Hematopoietic multipotent progenitor cell (in vitro differentiated cells): ENCODE data around the gene LPO. TPM values are rescaled to one million over a fixed set of nuclear protein-coding genes. Genes with fewer than 3 reads are reported as not detected.

ENCODE experiments used
- DNase-seq, 3 donors: peaks; one replicate each; pipeline ENCODE4 v3.0.0-alpha.2; 2011 to 2015; ENCODE audit warnings: low read depth in 2 of 3, low spot score in 2 of 3
- total RNA-seq: library from RNA; depleted of rRNA; stranded (reverse); fragments of >200 nt; gene quantifications from one replicate; pipeline ENCODE4 v1.2.3, GENCODE V29; 2012

LPO gene
- total RNA-seq, 1 donor, result under 0.01 TPM

GRCh38 chr17:58314706-58315015 is 76.3 kb downstream of the LPO start:
- no peak for DNase-seq

- DNase-seq, result no peak
Measured at GRCh38 chr17:58315281-58315711, 76.9 kb downstream of the LPO start.

DNA sequence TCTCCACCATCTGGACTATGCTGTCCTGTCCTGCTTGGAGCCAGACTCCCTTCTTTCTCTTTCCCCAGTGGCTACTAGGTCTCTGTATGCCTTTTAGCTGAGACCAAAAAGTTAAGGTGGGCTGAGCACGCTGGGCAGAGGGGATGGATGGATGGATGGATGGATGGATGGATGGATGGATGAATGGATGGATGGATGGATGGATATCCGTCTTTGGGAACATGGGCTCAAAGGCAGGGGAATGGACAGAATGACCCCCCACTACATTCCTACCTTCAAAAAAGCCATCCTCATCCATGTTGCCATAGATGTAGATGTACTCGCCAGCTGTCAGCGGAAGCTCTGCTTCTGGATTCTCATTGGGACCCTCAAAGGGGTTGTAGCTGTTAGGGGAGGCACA is 77.4 kb downstream of the LPO start:
- DNase-seq, result no peak

- no peak for DNase-seq
Measured at GRCh38 chr17:58316260-58316960, 78.0 kb downstream of the LPO start.

DNA sequence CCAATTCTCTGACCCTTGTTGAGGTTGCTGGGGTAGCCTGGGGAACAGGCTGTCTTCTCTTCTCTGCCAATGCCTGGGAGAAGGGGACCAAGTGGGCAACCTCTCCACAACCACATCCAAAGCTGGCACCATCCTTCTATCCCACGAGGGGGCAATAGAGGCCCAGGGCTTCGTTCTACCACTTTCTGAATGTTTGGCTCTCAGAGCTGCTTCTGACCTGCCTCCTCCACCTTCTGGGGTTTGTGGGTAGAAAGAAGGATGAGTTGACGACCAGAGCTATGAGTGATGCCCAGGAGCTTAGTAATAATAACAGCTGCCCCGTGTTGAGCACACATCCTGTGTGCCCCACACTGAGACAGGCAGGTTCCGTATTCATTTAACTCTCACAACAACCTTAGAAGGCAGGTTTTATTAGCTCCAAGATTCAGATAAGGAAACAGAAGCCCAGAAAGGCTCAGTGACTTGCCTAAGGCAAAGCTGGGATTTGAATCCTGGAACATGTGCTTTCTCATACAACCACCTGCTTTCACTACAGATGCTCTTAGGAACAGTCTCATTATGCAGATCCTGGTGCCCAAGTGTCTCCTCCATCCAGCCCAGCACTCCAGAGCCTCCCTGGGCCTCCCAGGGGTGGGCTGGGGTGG is 79.2 kb downstream of the LPO start:
- peak in 2 of 3 donors; percentile 83 to 89 for DNase-seq

- no peak for DNase-seq
Measured at GRCh38 chr17:58318065-58318481, 79.7 kb downstream of the LPO start.

Other genes with a start within 250 kb of the LPO start
- gene SRSF1, start 231.3 kb upstream of the LPO start, total RNA-seq, result 316 TPM
- gene DYNLL2, start 155.2 kb upstream of the LPO start, total RNA-seq, result 14.5 TPM
- gene OR4D1, start 90.2 kb upstream of the LPO start, total RNA-seq, result 0.81 TPM
- under 0.01 TPM for gene OR4D2, start 71.6 kb upstream of the LPO start, total RNA-seq
- 0.54 TPM for gene EPX, start 45.9 kb upstream of the LPO start, total RNA-seq
- 21.3 TPM for gene MKS1, start 19.3 kb upstream of the LPO start, total RNA-seq
- 371 TPM for gene MPO, start 42.4 kb downstream of the LPO start, total RNA-seq
- 16.7 TPM for gene TSPOAP1, start 90.2 kb downstream of the LPO start, total RNA-seq
- gene SUPT4H1, start 113.6 kb downstream of the LPO start, total RNA-seq, result 67.3 TPM
- gene RNF43, start 178.9 kb downstream of the LPO start, total RNA-seq, result 0.54 TPM
- 2.4 TPM for gene HSF5, start 249.8 kb downstream of the LPO start, total RNA-seq